Neural crest cell (in vitro differentiated cells): ENCODE measurements around the gene ILDR2. TPM values are rescaled to one million over a fixed set of nuclear protein-coding genes. Genes with fewer than 3 reads are reported as not detected.

Source experiments
- DNase-seq: peaks from one replicate; pipeline ENCODE4 v3.0.0; 2021; ENCODE audit warnings: low read depth, mixed read lengths, low spot score
- H3K27ac Mint-ChIP-seq: one replicate; pipeline ENCODE4 v1.8.0; 2021; ENCODE audit warnings: mild to moderate bottlenecking, mixed read lengths; ENCODE audit not compliant: unreplicated experiment
- H3K27me3 Mint-ChIP-seq: 2 replicates; pipeline ENCODE4 v1.8.0; 2021; ENCODE audit warnings: low read depth, mild to moderate bottlenecking, mixed read lengths
- H3K36me3 Mint-ChIP-seq: 2 replicates; pipeline ENCODE4 v1.8.0; 2021; ENCODE audit warnings: low read depth, mild to moderate bottlenecking, mixed read lengths
- H3K4me1 Mint-ChIP-seq: 2 replicates; pipeline ENCODE4 v1.8.0; 2021; ENCODE audit warnings: mixed read lengths
- H3K4me3 Mint-ChIP-seq: one replicate; pipeline ENCODE4 v1.8.0; 2021; ENCODE audit warnings: mild to moderate bottlenecking, mixed read lengths
- H3K9me3 Mint-ChIP-seq: 2 replicates; pipeline ENCODE4 v1.8.0; 2021; ENCODE audit warnings: mixed read lengths
- total RNA-seq: library from RNA; stranded (reverse); gene quantifications from 2 replicates; pipeline ENCODE4 v1.2.1, GENCODE V29; 2021
- TF ChIP-seq, protein P1 (sequence below): fragments of 200-600 bp; sonication (generic); conservative IDR thresholded peaks from 2 replicates; pipeline ENCODE4 v1.5.0; 2021; ENCODE audit warnings: antibody characterized with exemption, mild to moderate bottlenecking

The ILDR2 gene
- total RNA-seq, 1 donor from 2014 or later, result 30.3 TPM

- H3K9me3 Mint-ChIP-seq, result no peaks in the 10 kb centered on the region
- peaks cover 4% of the 10 kb centered on the region for H3K4me1 Mint-ChIP-seq
- H3K36me3 Mint-ChIP-seq, result no peaks in the 10 kb centered on the region
- H3K4me3 Mint-ChIP-seq, result no peak overlapping the region
- H3K27ac Mint-ChIP-seq, result no peak overlapping the region
- no peaks in the 10 kb centered on the region for H3K27me3 Mint-ChIP-seq
- DNase-seq, result no peak
- TF ChIP-seq, protein P1, sequence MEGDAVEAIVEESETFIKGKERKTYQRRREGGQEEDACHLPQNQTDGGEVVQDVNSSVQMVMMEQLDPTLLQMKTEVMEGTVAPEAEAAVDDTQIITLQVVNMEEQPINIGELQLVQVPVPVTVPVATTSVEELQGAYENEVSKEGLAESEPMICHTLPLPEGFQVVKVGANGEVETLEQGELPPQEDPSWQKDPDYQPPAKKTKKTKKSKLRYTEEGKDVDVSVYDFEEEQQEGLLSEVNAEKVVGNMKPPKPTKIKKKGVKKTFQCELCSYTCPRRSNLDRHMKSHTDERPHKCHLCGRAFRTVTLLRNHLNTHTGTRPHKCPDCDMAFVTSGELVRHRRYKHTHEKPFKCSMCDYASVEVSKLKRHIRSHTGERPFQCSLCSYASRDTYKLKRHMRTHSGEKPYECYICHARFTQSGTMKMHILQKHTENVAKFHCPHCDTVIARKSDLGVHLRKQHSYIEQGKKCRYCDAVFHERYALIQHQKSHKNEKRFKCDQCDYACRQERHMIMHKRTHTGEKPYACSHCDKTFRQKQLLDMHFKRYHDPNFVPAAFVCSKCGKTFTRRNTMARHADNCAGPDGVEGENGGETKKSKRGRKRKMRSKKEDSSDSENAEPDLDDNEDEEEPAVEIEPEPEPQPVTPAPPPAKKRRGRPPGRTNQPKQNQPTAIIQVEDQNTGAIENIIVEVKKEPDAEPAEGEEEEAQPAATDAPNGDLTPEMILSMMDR, result no peak
Measured at GRCh38 chr1:167011560-167012191, 36.3 kb upstream of the ILDR2 start.

GRCh38 chr1:167003711-167004110, 28.4 kb upstream of the ILDR2 start:
- peaks cover 10% of the 10 kb centered on the region for H3K9me3 Mint-ChIP-seq
- no peak overlapping the region for H3K4me3 Mint-ChIP-seq
- TF ChIP-seq, protein P1, result no peak

GRCh38 chr1:167002354-167002753, 27.0 kb upstream of the ILDR2 start:
- Mint-ChIP-seq H3K9me3 (peaks cover 10% of the 10 kb centered on the region), H3K27me3 (no peaks in the 10 kb centered on the region), H3K4me1 (no peaks in the 10 kb centered on the region), H3K27ac (no peak overlapping the region), H3K4me3 (no peak overlapping the region), H3K36me3 (peaks cover 3% of the 10 kb centered on the region)
- TF ChIP-seq, protein P1, result no peak
- DNase-seq, result no peak

More at GRCh38 chr1:167003711-167004110, 28.4 kb upstream of the ILDR2 start:
- H3K36me3 Mint-ChIP-seq, result peaks cover 3% of the 10 kb centered on the region
- no peak overlapping the region for H3K27ac Mint-ChIP-seq
- no peaks in the 10 kb centered on the region for H3K4me1 Mint-ChIP-seq
- no peaks in the 10 kb centered on the region for H3K27me3 Mint-ChIP-seq
- no peak for DNase-seq

GRCh38 chr1:167000546-167000945, 25.2 kb upstream of the ILDR2 start:
- H3K9me3 Mint-ChIP-seq, result peaks cover 10% of the 10 kb centered on the region
- H3K27me3 Mint-ChIP-seq, result no peaks in the 10 kb centered on the region
- no peaks in the 10 kb centered on the region for H3K4me1 Mint-ChIP-seq
- TF ChIP-seq, protein P1, result no peak
- DNase-seq, result no peak
- H3K4me3 Mint-ChIP-seq, result no peak overlapping the region
- H3K27ac Mint-ChIP-seq, result no peak overlapping the region
- peaks cover 3% of the 10 kb centered on the region for H3K36me3 Mint-ChIP-seq

GRCh38 chr1:166999500-167000055, 24.2 kb upstream of the ILDR2 start:
- no peaks in the 10 kb centered on the region for H3K27me3 Mint-ChIP-seq
- H3K9me3 Mint-ChIP-seq, result peaks cover 10% of the 10 kb centered on the region
- peaks cover 3% of the 10 kb centered on the region for H3K36me3 Mint-ChIP-seq
- TF ChIP-seq, protein P1, result no peak
- H3K27ac Mint-ChIP-seq, result no peak overlapping the region
- H3K4me3 Mint-ChIP-seq, result no peak overlapping the region
- DNase-seq, result no peak
- H3K4me1 Mint-ChIP-seq, result no peaks in the 10 kb centered on the region
